Placental pericyte (primary cell): ENCODE measurements around the gene SRP14. TPM values are rescaled to one million over a fixed set of nuclear protein-coding genes. Genes with fewer than 3 reads are reported as not detected.

Experiments used
- total RNA-seq: library from RNA; depleted of rRNA; stranded (reverse); fragments of >200 nt; gene quantifications from 2 replicates; pipeline ENCODE4 v1.2.3, GENCODE V29; 2012

Gene SRP14, protein sequence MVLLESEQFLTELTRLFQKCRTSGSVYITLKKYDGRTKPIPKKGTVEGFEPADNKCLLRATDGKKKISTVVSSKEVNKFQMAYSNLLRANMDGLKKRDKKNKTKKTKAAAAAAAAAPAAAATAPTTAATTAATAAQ
- total RNA-seq = 101 and 131 TPM in 2 replicates

DNA sequence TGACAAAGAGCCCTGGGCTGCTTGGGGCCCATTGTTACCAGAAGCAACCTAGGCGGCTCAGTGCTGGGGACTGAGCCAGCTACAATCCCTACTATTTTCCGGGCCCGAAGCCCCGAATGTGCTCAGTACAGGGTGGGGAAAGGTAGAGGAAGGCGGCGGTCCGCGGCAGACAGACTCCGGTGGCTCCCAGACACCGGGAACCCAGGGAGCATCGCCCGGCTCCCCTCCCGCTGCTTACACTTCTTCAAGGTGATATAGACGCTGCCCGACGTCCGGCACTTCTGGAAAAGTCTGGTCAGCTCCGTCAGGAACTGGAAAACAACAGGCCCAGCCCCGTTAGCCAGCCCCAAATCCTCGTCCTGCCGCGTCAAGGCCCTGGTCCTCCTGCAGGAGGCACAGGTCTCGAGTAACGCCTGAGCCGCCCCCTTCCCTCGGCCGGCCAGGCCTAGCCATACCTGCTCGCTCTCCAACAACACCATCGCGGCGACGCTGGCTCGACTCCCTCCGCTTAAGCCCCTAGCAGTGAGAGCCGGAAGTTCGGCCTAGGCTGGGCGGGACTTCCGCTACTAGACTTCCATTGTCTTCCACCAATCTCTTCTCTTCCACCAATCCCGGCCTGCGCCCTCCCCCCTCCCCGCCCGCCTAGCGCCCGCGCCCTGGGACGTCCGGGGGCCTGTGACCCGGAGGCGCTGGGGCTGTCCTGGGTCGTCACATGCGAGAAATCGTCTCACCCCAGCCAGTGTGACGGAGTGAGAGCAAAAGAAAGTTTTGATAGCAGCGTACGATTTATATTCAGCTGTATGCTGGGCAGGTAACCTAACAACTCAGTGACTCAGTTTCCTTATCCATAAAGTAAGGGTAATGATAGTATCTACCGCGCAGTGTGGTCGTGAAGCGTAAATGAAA, at the start of gene SRP14:
SRP14 (minus strand) TSS at position 544 of the 906 bp plus-strand sequence; CDS start at position 479, 65 bp downstream.

Other genes with a start within 250 kb of the SRP14 start
- 177 and 201 TPM in 2 replicates for gene GPR176, start 118.9 kb downstream of the SRP14 start, total RNA-seq
- gene EIF2AK4, start 105.1 kb downstream of the SRP14 start, total RNA-seq = 54.3 and 106 TPM in 2 replicates
- 14.0 and 19.7 TPM in 2 replicates for gene BMF, start 69.7 kb upstream of the SRP14 start, total RNA-seq
- 3.3 and 45.2 TPM in 2 replicates for gene BUB1B, start 121.9 kb upstream of the SRP14 start, total RNA-seq
- under 0.01 TPM in 1 of 2 replicates, not detected in the other for gene PAK6, start 199.9 kb upstream of the SRP14 start, total RNA-seq
- not detected in 2 replicates for gene ANKRD63, start 243.9 kb upstream of the SRP14 start, total RNA-seq